Activated naive CD4-positive, alpha-beta T cell treated with anti-CD3 and anti-CD28 coated beads, Interleukin-2, amount 10 ng/mL, durations not matched to agents 7 days and 5 days (primary cell): ENCODE measurements around the gene DNASE1.
"Not testable (repeated sequence)": the region's sequence is repeated elsewhere in the genome, so short reads cannot be mapped to it uniquely, and the experiment has no call there.

Experiments used
- CTCF ChIA-PET: fragments of 350-600 bp; sonication (Branson Sonifier 250); formaldehyde crosslinking; loops from one replicate; lab custom pipeline; 2021; ENCODE audit warnings: antibody characterized with exemption; lab: Charles Lee
- DNase-seq: peaks from one replicate; pipeline ENCODE4 v3.0.0-alpha.2; 2020
- H3K27ac Mint-ChIP-seq: one replicate; pipeline ENCODE4 v1.8.0; 2021; ENCODE audit warnings: mild to moderate bottlenecking, moderate library complexity, mixed read lengths
- H3K27me3 Mint-ChIP-seq: one replicate; pipeline ENCODE4 v1.8.0; 2021; ENCODE audit warnings: mild to moderate bottlenecking, mixed read lengths
- H3K36me3 Mint-ChIP-seq: one replicate; pipeline ENCODE4 v1.8.0; 2021; ENCODE audit warnings: mixed read lengths
- H3K4me1 Mint-ChIP-seq: one replicate; pipeline ENCODE4 v1.8.0; 2021; ENCODE audit warnings: mixed read lengths
- H3K4me3 Mint-ChIP-seq: one replicate; pipeline ENCODE4 v1.8.0; 2021; ENCODE audit warnings: mild to moderate bottlenecking, moderate library complexity, mixed read lengths
- H3K9me3 Mint-ChIP-seq: one replicate; pipeline ENCODE4 v1.8.0; 2021; ENCODE audit warnings: mixed read lengths

DNASE1 gene

GRCh38 chr16:3654249-3654991, at the start of gene DNASE1:
Gene DNASE1, plus strand, starts transcription at chr16:3654691. Its CDS starts 683 bp downstream, at chr16:3655374.
- no peak within 1 kb of the TSS for H3K4me3 Mint-ChIP-seq
- H3K27me3 Mint-ChIP-seq: no peaks in the 10 kb centered on the region
- H3K9me3 Mint-ChIP-seq: no peaks in the 10 kb centered on the region
- peak; percentile 70 for DNase-seq
- CTCF ChIA-PET: interaction anchor here (0.7 to 3.2 kb wide), 10 partner anchors 8 to 127 kb away, joined by 3 to 11 read pairs (median 4); no protein-coding TSS in a partner anchor
- peak within 1 kb of the TSS; percentile 19 for H3K27ac Mint-ChIP-seq
- H3K36me3 Mint-ChIP-seq: peaks cover 43% of the 10 kb centered on the region
- peaks cover 13% of the 10 kb centered on the region for H3K4me1 Mint-ChIP-seq

GRCh38 chr16:3606441-3606840, 48.0 kb upstream of the DNASE1 start:
- Mint-ChIP-seq H3K27me3 (no peaks in the 10 kb centered on the region), H3K4me3 (no peak overlapping the region), H3K4me1 (peaks cover 26% of the 10 kb centered on the region), H3K36me3 (peaks cover 41% of the 10 kb centered on the region), H3K27ac (no peak overlapping the region), H3K9me3 (no peaks in the 10 kb centered on the region)
- no peak for DNase-seq
- CTCF ChIA-PET: no interaction called here

DNA sequence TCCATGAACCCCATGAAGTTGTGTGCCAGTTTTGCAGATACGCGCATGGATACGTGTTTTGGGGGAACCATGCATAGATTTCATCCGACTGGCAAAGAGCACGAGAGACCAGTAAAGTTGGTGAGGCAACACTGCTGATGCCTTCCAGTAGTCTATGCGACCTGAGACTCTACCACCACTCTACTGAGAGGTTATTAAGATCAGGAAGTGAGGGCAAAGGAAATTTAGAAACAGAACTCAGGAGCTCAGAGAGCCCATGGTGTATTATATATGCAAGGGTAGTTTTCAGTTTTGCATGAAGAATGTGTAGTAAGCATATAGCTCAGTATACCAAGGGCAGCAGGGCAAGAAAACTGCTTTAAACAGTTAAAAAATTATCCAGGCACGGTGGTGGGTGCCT, 47.3 kb upstream of the DNASE1 start:
- Mint-ChIP-seq H3K27me3 (no peaks in the 10 kb centered on the region), H3K36me3 (peaks cover 39% of the 10 kb centered on the region), H3K4me3 (no peak overlapping the region), H3K9me3 (no peaks in the 10 kb centered on the region), H3K4me1 (peaks cover 32% of the 10 kb centered on the region), H3K27ac (no peak overlapping the region)
- no peak for DNase-seq
- CTCF ChIA-PET: no interaction called here

DNA sequence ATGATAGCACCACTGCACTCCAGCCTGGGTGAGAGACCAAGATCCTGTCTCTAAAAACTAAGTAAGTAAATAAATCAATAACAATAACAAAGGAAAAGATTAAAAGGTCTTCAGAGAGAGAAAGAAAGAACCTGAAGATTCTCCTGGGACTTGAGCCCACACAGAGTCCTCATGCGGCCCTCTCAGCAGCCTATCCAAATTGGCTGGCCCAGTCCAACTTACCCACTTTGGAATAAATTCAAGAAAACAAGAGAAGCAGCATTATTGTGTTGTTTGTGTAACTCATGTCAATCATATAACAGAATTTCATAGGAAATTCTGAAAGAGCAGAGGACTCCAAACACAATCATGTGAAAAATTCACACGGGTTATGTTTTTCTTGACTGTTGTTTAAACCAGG, 46.9 kb upstream of the DNASE1 start:
- Mint-ChIP-seq H3K4me1 (peaks cover 35% of the 10 kb centered on the region), H3K9me3 (no peaks in the 10 kb centered on the region), H3K27ac (no peak overlapping the region), H3K36me3 (peaks cover 37% of the 10 kb centered on the region), H3K27me3 (no peaks in the 10 kb centered on the region), H3K4me3 (no peak overlapping the region)
- CTCF ChIA-PET: interaction anchor here (0.7 kb wide), 1 partner anchor 12 kb away, joined by 3 read pairs; no protein-coding TSS in a partner anchor
- no peak for DNase-seq

DNA sequence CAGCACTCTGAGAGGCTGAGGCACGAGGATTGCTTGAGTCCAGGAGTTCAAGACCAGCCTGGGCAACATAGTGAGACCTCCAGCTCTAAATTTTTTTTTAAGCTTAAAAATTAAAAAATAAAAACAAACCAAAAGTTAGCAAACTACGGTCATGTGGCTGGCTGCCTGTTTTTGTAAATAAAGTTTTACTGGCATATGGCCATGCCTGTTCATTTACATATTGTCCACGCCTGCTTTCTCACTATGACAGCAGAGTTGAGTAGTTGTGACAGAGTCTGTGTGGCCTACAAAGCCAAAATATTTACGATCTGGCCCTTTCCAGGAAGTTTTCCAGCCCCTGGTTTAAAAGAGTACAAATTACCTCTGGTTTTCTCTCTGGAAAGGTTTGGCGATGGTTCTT, 46.4 kb upstream of the DNASE1 start:
- Mint-ChIP-seq H3K27me3 (no peaks in the 10 kb centered on the region), H3K36me3 (peaks cover 37% of the 10 kb centered on the region), H3K4me3 (no peak overlapping the region), H3K27ac (no peak overlapping the region), H3K9me3 (no peaks in the 10 kb centered on the region), H3K4me1 (peaks cover 39% of the 10 kb centered on the region)
- CTCF ChIA-PET: interaction anchor here (0.7 kb wide), 1 partner anchor 12 kb away, joined by 3 read pairs; no protein-coding TSS in a partner anchor
- DNase-seq: no peak

DNA sequence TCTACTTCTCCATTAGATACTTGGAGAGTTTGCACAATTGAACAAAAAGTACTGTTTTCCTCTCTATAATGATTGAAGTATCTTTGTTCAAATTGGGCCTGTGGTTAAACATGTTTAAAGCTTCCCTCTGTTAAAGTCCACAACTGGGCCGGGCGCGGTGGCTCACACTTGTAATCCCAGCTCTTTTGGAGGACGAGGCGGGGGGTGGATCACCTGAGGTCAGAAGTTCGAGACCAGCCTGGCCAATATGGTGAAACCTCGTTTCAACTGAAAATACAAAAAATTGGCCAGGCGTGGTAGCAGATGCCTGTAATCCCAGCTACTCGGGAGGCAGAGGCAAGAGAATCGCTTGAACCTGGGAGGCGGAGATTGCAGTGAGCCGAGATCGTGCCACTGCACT, 45.5 kb upstream of the DNASE1 start:
- H3K9me3 Mint-ChIP-seq, DNase-seq, H3K27me3 Mint-ChIP-seq, CTCF ChIA-PET, H3K27ac Mint-ChIP-seq, H3K4me3 Mint-ChIP-seq: not testable (repeated sequence)
- H3K36me3 Mint-ChIP-seq: peaks cover 36% of the 10 kb centered on the region
- H3K4me1 Mint-ChIP-seq: peaks cover 46% of the 10 kb centered on the region

DNA sequence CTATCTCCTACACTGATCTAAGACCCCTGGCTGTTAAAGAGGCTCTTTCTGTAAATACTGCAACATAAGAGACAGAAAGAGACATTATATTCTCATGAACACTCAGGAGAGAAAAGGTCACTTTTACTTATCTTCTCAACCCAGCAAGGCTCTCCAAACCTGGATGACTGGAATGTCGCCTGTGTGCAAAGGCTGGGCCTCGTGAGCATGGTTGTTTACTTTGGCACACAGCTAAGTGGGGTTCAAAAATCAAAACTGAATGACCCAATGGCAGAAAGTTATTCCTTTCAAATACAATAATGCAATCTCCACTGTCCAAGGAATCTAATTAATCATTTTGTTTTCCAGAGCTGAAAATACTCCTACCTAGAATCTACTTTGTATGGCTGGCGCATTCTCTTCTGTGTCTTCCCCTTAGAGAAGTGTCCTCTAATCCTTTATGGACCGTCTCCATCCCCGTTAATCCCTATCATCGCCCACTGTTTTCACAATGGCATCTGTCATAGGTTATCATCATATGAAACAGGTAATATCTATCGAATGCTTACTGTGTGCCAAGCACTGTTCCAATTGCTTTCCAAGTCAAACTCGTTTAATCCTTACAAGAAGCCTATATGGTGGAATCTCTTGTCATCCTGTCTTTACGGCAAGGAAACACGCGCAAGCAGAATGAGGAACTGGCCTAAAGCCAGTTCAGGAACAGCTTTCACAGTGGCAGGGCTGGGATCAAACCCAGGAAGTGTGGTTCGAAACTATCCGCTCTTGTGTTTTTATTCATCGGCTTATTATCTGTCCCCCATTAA, 44.4 kb upstream of the DNASE1 start:
- Mint-ChIP-seq H3K27me3 (no peaks in the 10 kb centered on the region), H3K27ac (peak overlapping the region; percentile 6), H3K9me3 (no peaks in the 10 kb centered on the region), H3K4me1 (peaks cover 54% of the 10 kb centered on the region), H3K36me3 (peaks cover 40% of the 10 kb centered on the region), H3K4me3 (peak overlapping the region; percentile 97)
- CTCF ChIA-PET: no interaction called here
- DNase-seq: no peak

GRCh38 chr16:3610698-3611145, 43.8 kb upstream of the DNASE1 start:
- H3K27me3 Mint-ChIP-seq: no peaks in the 10 kb centered on the region
- peak overlapping the region; percentile 97 for H3K4me3 Mint-ChIP-seq
- no peak for DNase-seq
- peak overlapping the region; percentile 6 for H3K27ac Mint-ChIP-seq
- H3K36me3 Mint-ChIP-seq: peaks cover 45% of the 10 kb centered on the region
- peaks cover 60% of the 10 kb centered on the region for H3K4me1 Mint-ChIP-seq
- CTCF ChIA-PET: no interaction called here
- H3K9me3 Mint-ChIP-seq: no peaks in the 10 kb centered on the region

GRCh38 chr16:3611146-3611975, 43.1 kb upstream of the DNASE1 start, which contains the start of gene SLX4:
Gene SLX4, minus strand, starts transcription at chr16:3611606. Its CDS starts 2,642 bp downstream, at chr16:3608964.
- peaks cover 46% of the 10 kb centered on the region for H3K36me3 Mint-ChIP-seq
- peaks cover 64% of the 10 kb centered on the region for H3K4me1 Mint-ChIP-seq
- peak within 1 kb of the TSS; percentile 97 for H3K4me3 Mint-ChIP-seq
- H3K9me3 Mint-ChIP-seq: no peaks in the 10 kb centered on the region
- H3K27ac Mint-ChIP-seq: peak within 1 kb of the TSS; percentile 99
- CTCF ChIA-PET: interaction anchor here (0.8 to 1.3 kb wide), 3 partner anchors 11 to 267 kb away, joined by 3 read pairs; no protein-coding TSS in a partner anchor
- peak; percentile 91 for DNase-seq
- H3K27me3 Mint-ChIP-seq: no peaks in the 10 kb centered on the region

DNA sequence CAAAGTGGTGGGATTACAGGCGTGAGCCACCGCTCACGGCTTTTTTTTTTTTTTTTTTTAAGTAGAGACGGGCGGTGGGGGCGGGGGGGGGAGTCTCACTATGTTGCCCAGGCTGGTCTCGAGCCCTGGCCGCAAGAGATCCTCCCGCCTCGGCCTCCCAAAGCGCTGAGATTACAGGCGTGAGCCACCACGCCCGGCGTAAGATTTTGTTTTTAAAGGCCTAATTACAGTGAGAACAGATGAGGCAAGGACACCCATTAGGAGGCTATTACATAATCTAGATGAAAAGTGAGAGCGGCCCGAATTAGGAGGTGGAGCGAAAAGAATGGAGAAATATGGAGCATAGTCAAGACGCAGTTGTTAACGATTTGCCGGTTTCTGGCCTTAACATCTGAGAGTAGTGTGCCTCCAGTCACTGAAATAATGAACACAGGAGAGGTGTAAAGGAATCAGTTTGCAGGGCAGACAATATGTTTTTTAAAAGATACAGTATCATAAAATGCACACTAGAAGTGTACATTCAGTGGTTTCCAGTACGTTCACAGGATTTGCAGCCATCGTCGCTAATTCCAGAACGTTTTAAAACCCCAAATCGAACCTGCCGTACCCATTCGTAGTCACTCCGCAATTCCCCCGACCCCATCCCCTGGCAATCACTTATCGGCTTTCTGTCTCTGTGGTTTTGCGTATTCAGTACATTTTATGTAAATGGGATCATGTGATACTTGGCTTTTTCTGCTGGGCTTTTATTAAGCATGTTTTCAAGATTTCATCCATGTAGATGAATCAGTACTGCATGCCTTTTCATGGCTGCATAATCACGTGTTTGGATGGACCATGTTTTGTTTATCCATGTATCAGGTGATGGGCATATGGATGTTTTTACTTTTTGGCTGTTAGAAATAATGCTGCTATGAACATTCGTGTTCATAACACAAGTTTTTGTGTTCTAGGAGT, 41.7 kb upstream of the DNASE1 start:
- no peaks in the 10 kb centered on the region for H3K27me3 Mint-ChIP-seq
- H3K9me3 Mint-ChIP-seq: no peaks in the 10 kb centered on the region
- CTCF ChIA-PET: interaction anchor here (1.3 kb wide), 1 partner anchor 10 kb away, joined by 3 read pairs; no protein-coding TSS in a partner anchor
- H3K27ac Mint-ChIP-seq: peak overlapping the region; percentile 83
- peaks cover 46% of the 10 kb centered on the region for H3K36me3 Mint-ChIP-seq
- no peak for DNase-seq
- H3K4me1 Mint-ChIP-seq: peaks cover 57% of the 10 kb centered on the region
- H3K4me3 Mint-ChIP-seq: peak overlapping the region; percentile 97

DNA sequence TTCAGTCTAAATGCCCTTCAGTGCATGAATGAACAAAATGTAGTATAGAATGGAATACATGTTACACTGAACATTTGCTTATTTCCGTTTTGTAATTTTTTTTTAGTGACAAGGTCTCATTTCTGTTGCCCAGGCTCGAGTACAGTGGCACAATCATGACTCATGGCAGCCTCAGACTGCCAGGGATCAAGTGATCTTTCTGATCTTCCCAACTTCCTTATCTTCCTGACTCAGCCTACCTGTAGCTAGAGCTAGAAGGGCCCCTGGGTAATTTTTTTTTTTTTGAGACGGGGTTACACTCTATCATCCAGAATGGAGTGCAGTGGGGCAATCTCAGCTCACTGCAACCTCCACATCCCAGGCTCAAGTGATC, 35.7 kb upstream of the DNASE1 start:
- Mint-ChIP-seq H3K27me3 (no peaks in the 10 kb centered on the region), H3K9me3 (no peaks in the 10 kb centered on the region), H3K4me3 (no peak overlapping the region), H3K27ac (peak overlapping the region; percentile 71), H3K36me3 (peaks cover 29% of the 10 kb centered on the region), H3K4me1 (peaks cover 31% of the 10 kb centered on the region)
- no peak for DNase-seq
- CTCF ChIA-PET: no interaction called here

DNA sequence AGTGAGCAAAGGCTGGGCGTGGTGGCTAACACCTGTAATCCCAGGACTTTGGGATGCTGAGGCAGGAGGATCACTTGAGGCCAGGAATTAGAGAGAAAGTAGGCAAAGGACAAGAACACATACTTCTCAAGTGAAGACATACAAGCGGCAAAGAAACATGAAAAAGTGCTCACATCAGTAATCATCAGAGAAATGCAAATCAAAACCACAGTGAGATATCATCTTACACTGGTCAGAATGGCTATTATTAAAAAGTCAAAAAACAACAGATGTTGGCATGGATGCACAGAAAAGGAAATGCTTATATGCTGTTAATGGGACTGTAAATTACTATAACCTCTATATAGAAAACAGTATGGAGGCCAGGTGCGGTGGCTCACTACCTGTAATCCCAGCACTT, 30.8 kb upstream of the DNASE1 start:
- Mint-ChIP-seq H3K36me3 (peaks cover 2% of the 10 kb centered on the region), H3K4me3 (no peak overlapping the region), H3K27ac (no peak overlapping the region), H3K9me3 (no peaks in the 10 kb centered on the region), H3K4me1 (peaks cover 25% of the 10 kb centered on the region), H3K27me3 (no peaks in the 10 kb centered on the region)
- CTCF ChIA-PET: no interaction called here
- no peak for DNase-seq

- H3K4me1 Mint-ChIP-seq: peaks cover 22% of the 10 kb centered on the region
- H3K4me3 Mint-ChIP-seq: no peak overlapping the region
- no peaks in the 10 kb centered on the region for H3K9me3 Mint-ChIP-seq
- CTCF ChIA-PET: interaction anchor here (0.6 to 1.4 kb wide), 3 partner anchors 9 to 119 kb away, joined by 3 to 4 read pairs (median 4); no protein-coding TSS in a partner anchor
- H3K27ac Mint-ChIP-seq: peak overlapping the region; percentile 74
- H3K36me3 Mint-ChIP-seq: peaks cover 2% of the 10 kb centered on the region
- no peak for DNase-seq
- no peaks in the 10 kb centered on the region for H3K27me3 Mint-ChIP-seq
Measured at GRCh38 chr16:3625331-3625730, 29.2 kb upstream of the DNASE1 start.
